ENCODE measurements around the gene KIF2C.

Gene KIF2C

GRCh38 chr1:44784094-44785028 is 44.7 kb downstream of the KIF2C start:
- Histone ChIP-seq H3K4me3 (ENCODE audit: low read depth in 1 of 2, low read length in 2 of 2) (peak overlapping the region; percentile 55 to 61), H3K36me3 (ENCODE audit: control insufficient read depth in 1 of 2, insufficient read depth in 2 of 2, low read length in 2 of 2) (peaks cover 6 to 21% of the 10 kb centered on the region in 2 donors), H3K27me3 (ENCODE audit: control insufficient read depth in 1 of 2, insufficient read depth in 2 of 2, low read length in 2 of 2) (no peaks in the 10 kb centered on the region), H3K4me1 (ENCODE audit: control insufficient read depth in 1 of 2, insufficient read depth in 2 of 2, low read length in 2 of 2) (peaks cover 16 to 24% of the 10 kb centered on the region in 2 donors), H3K27ac (ENCODE audit: low read depth, low read length) (no peak overlapping the region), H3K9ac (ENCODE audit: low read depth in 1 of 2, low read length in 2 of 2) (peak overlapping the region; percentile 45 to 64), H3K9me3 (ENCODE audit: control insufficient read depth in 1 of 2, low read length in 2 of 2) (no peaks in the 10 kb centered on the region)

DNA sequence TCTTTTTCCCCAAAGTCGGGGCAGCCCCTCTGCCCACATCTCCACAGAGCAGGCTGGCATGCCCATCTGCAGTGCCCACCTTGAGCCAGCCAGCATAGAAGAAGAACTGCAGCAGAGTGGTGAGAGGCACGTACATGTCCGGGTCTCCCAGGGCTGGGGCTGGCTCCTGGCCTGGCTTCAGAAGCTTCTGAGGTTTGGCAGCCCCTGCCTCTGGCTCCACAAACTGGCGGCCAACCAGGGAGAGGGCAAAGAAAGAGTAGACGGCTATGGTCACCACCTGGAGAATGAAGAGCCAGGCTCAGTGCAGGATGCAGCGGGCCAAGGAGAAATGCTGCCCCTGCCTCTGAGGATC is 45.4 kb downstream of the KIF2C start:
- H3K9me3 ChIP-seq (ENCODE audit: control insufficient read depth in 1 of 2, low read length in 2 of 2), result no peaks in the 10 kb centered on the region
- peak overlapping the region in 1 of 2 donors; percentile 43 for H3K4me3 ChIP-seq (ENCODE audit: low read depth in 1 of 2, low read length in 2 of 2)
- peaks cover 16 to 24% of the 10 kb centered on the region in 2 donors for H3K4me1 ChIP-seq (ENCODE audit: control insufficient read depth in 1 of 2, insufficient read depth in 2 of 2, low read length in 2 of 2)
- no peak overlapping the region for H3K27ac ChIP-seq (ENCODE audit: low read depth, low read length)
- H3K36me3 ChIP-seq (ENCODE audit: control insufficient read depth in 1 of 2, insufficient read depth in 2 of 2, low read length in 2 of 2), result peaks cover 6 to 16% of the 10 kb centered on the region in 2 donors
- H3K27me3 ChIP-seq (ENCODE audit: control insufficient read depth in 1 of 2, insufficient read depth in 2 of 2, low read length in 2 of 2), result no peaks in the 10 kb centered on the region
- no peak overlapping the region for H3K9ac ChIP-seq (ENCODE audit: low read depth in 1 of 2, low read length in 2 of 2)

GRCh38 chr1:44785501-44786137 is 46.0 kb downstream of the KIF2C start:
- H3K27ac ChIP-seq (ENCODE audit: low read depth, low read length), result no peak overlapping the region
- peak overlapping the region; percentile 5 to 63 for H3K9ac ChIP-seq (ENCODE audit: low read depth in 1 of 2, low read length in 2 of 2)
- H3K9me3 ChIP-seq (ENCODE audit: control insufficient read depth in 1 of 2, low read length in 2 of 2), result no peaks in the 10 kb centered on the region
- peak overlapping the region; percentile 69 for H3K4me3 ChIP-seq (ENCODE audit: low read depth in 1 of 2, low read length in 2 of 2)
- no peaks in the 10 kb centered on the region for H3K27me3 ChIP-seq (ENCODE audit: control insufficient read depth in 1 of 2, insufficient read depth in 2 of 2, low read length in 2 of 2)
- H3K36me3 ChIP-seq (ENCODE audit: control insufficient read depth in 1 of 2, insufficient read depth in 2 of 2, low read length in 2 of 2), result peaks cover 6 to 10% of the 10 kb centered on the region in 2 donors
- peaks cover 16 to 24% of the 10 kb centered on the region in 2 donors for H3K4me1 ChIP-seq (ENCODE audit: control insufficient read depth in 1 of 2, insufficient read depth in 2 of 2, low read length in 2 of 2)

- Histone ChIP-seq H3K27me3 (ENCODE audit: control insufficient read depth in 1 of 2, insufficient read depth in 2 of 2, low read length in 2 of 2) (no peaks in the 10 kb centered on the region), H3K4me1 (ENCODE audit: control insufficient read depth in 1 of 2, insufficient read depth in 2 of 2, low read length in 2 of 2) (peaks cover 16 to 24% of the 10 kb centered on the region in 2 donors), H3K4me3 (ENCODE audit: low read depth in 1 of 2, low read length in 2 of 2) (peak overlapping the region; percentile 69), H3K9me3 (ENCODE audit: control insufficient read depth in 1 of 2, low read length in 2 of 2) (no peaks in the 10 kb centered on the region), H3K36me3 (ENCODE audit: control insufficient read depth in 1 of 2, insufficient read depth in 2 of 2, low read length in 2 of 2) (peaks cover 3% of the 10 kb centered on the region in 2 donors), H3K9ac (ENCODE audit: low read depth in 1 of 2, low read length in 2 of 2) (peak overlapping the region; percentile 5 to 63), H3K27ac (ENCODE audit: low read depth, low read length) (no peak overlapping the region)
These were observed 46.7 kb downstream of the KIF2C start for GRCh38 chr1:44786138-44786840.

- Histone ChIP-seq H3K36me3 (ENCODE audit: control insufficient read depth in 1 of 2, insufficient read depth in 2 of 2, low read length in 2 of 2) (no peaks in the 10 kb centered on the region), H3K27ac (ENCODE audit: low read depth, low read length) (no peak overlapping the region), H3K9me3 (ENCODE audit: control insufficient read depth in 1 of 2, low read length in 2 of 2) (no peaks in the 10 kb centered on the region), H3K27me3 (ENCODE audit: control insufficient read depth in 1 of 2, insufficient read depth in 2 of 2, low read length in 2 of 2) (no peaks in the 10 kb centered on the region), H3K4me1 (ENCODE audit: control insufficient read depth in 1 of 2, insufficient read depth in 2 of 2, low read length in 2 of 2) (peaks cover 16 to 27% of the 10 kb centered on the region in 2 donors), H3K4me3 (ENCODE audit: low read depth in 1 of 2, low read length in 2 of 2) (peak overlapping the region in 1 of 2 donors; percentile 69), H3K9ac (ENCODE audit: low read depth in 1 of 2, low read length in 2 of 2) (peak overlapping the region in 1 of 2 donors; percentile 63)
These were observed 47.3 kb downstream of the KIF2C start for GRCh38 chr1:44786841-44787426.

GRCh38 chr1:44787506-44787905 is 47.9 kb downstream of the KIF2C start:
- Histone ChIP-seq H3K9ac (ENCODE audit: low read depth in 1 of 2, low read length in 2 of 2) (no peak overlapping the region), H3K4me3 (ENCODE audit: low read depth in 1 of 2, low read length in 2 of 2) (no peak overlapping the region), H3K27me3 (ENCODE audit: control insufficient read depth in 1 of 2, insufficient read depth in 2 of 2, low read length in 2 of 2) (no peaks in the 10 kb centered on the region), H3K9me3 (ENCODE audit: control insufficient read depth in 1 of 2, low read length in 2 of 2) (no peaks in the 10 kb centered on the region), H3K4me1 (ENCODE audit: control insufficient read depth in 1 of 2, insufficient read depth in 2 of 2, low read length in 2 of 2) (peaks cover 16 to 27% of the 10 kb centered on the region in 2 donors), H3K27ac (ENCODE audit: low read depth, low read length) (no peak overlapping the region), H3K36me3 (ENCODE audit: control insufficient read depth in 1 of 2, insufficient read depth in 2 of 2, low read length in 2 of 2) (no peaks in the 10 kb centered on the region)

DNA sequence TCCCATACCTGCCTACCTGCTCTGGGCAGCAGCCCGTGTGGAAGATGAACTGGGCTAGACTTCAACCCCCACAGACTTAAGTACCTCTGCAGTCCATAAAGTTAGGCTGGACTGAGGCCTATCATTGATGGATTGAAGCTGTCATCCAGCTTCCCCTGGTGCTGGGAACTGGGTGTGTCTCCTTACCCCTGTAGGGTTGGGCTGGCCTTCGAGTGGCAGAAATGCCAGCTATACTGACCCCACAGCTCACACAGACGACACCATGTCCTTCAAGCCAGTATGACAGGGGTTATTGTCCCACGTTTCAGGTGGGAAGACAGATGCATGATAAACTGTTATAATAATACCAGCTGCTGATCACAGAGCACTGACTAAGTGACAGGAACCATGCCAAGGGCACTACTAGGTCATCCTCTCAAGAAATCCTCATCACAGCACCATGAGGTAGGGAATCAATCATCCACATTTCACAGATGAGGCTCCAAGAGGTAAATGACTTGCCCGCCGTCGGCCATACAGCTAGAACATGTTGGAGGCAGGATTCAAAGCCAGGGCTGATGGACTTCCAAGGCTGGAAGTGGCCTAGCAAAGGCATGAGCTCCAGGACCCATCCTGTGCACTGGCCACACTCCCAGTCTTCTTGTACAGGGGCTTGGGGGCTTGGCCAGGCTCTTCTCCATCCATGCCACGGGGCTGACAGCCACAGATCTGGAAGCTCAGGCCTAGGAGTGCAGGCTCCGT is 48.7 kb downstream of the KIF2C start, which contains the start of gene BEST4:
Gene BEST4, minus strand, starts transcription at position 51 of the 741 bp plus-strand sequence. CDS start 465 bp downstream, outside the sequence.
- H3K9ac ChIP-seq (ENCODE audit: low read depth in 1 of 2, low read length in 2 of 2), result no peak within 1 kb of the TSS

GRCh38 chr1:44790968-44791801 is 51.5 kb downstream of the KIF2C start:
- no peaks in the 10 kb centered on the region for H3K9me3 ChIP-seq (ENCODE audit: control insufficient read depth in 1 of 2, low read length in 2 of 2)
- H3K27me3 ChIP-seq (ENCODE audit: control insufficient read depth in 1 of 2, insufficient read depth in 2 of 2, low read length in 2 of 2), result no peaks in the 10 kb centered on the region
- no peak overlapping the region for H3K9ac ChIP-seq (ENCODE audit: low read depth in 1 of 2, low read length in 2 of 2)
- no peak overlapping the region for H3K4me3 ChIP-seq (ENCODE audit: low read depth in 1 of 2, low read length in 2 of 2)
- no peak overlapping the region for H3K27ac ChIP-seq (ENCODE audit: low read depth, low read length)
- no peaks in the 10 kb centered on the region for H3K36me3 ChIP-seq (ENCODE audit: control insufficient read depth in 1 of 2, insufficient read depth in 2 of 2, low read length in 2 of 2)
- peaks cover 4 to 10% of the 10 kb centered on the region in 2 donors for H3K4me1 ChIP-seq (ENCODE audit: control insufficient read depth in 1 of 2, insufficient read depth in 2 of 2, low read length in 2 of 2)

More for the DNA sequence above, 48.7 kb downstream of the KIF2C start, which contains the start of gene BEST4:
- Histone ChIP-seq H3K27me3 (ENCODE audit: control insufficient read depth in 1 of 2, insufficient read depth in 2 of 2, low read length in 2 of 2) (no peaks in the 10 kb centered on the region), H3K9me3 (ENCODE audit: control insufficient read depth in 1 of 2, low read length in 2 of 2) (no peaks in the 10 kb centered on the region), H3K36me3 (ENCODE audit: control insufficient read depth in 1 of 2, insufficient read depth in 2 of 2, low read length in 2 of 2) (no peaks in the 10 kb centered on the region), H3K4me1 (ENCODE audit: control insufficient read depth in 1 of 2, insufficient read depth in 2 of 2, low read length in 2 of 2) (peaks cover 16 to 27% of the 10 kb centered on the region in 2 donors), H3K27ac (ENCODE audit: low read depth, low read length) (no peak within 1 kb of the TSS), H3K4me3 (ENCODE audit: low read depth in 1 of 2, low read length in 2 of 2) (no peak within 1 kb of the TSS)
